Measurements from ENCODE around the gene TNFRSF6B.
"Not testable (repeated sequence)": the region's sequence is repeated elsewhere in the genome, so short reads cannot be mapped to it uniquely, and the experiment has no call there.

The TNFRSF6B gene

DNA sequence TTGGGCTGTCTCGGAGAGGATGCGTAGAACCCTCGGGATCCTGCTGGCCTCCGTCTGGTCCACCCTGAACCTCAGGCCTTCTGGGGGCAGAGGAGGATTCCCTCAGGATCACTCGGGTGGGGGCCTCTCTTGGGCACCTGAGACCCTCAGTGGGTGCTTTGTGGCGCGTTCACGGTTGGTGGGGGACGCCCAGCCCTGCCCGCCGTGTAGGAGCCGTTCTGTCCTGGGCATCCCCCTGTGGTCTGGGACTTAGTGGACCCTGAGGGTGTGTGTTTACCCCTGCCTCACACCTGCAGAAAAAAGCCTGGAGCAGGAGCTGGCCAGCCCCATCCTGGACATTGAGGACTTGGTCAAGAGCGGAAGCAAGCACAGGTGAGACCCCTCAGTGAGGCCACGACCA lies 30.7 kb upstream of the TNFRSF6B start:
- no peak overlapping the region for H3K4me3 Mint-ChIP-seq
- no peak for DNase-seq (ENCODE audit: low spot score in 2 of 2)
- ATAC-seq (replicated peaks; ENCODE audit: extremely low read depth, poor library complexity, severe bottlenecking): no peak
- no peaks in the 10 kb centered on the region for H3K27me3 Mint-ChIP-seq
- no peaks in the 10 kb centered on the region for H3K9me3 Mint-ChIP-seq
- no peak overlapping the region for H3K27ac Mint-ChIP-seq (ENCODE audit: low read depth)
- peaks cover 17% of the 10 kb centered on the region for H3K36me3 Mint-ChIP-seq (ENCODE audit: insufficient read depth)
- peaks cover 9% of the 10 kb centered on the region for H3K4me1 Mint-ChIP-seq

DNA sequence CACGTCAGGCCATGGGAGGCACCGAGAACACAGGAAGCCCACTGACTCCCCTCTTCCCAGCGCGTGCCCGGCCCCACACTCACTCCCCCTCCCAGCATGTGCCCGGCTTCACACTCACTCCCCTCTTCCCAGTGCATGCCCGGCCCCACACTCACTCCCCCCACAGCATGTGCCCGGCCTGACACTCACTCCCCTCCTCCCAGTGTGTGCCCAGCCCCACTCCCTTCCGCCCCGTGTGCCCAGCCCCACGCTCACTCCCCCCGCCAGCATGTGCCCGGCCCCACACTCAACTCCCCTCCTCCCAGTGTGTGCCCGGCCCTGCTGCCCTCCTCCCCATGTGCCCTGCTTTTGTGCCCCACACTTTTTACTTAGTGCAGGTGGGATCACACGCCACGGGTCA lies 28.6 kb upstream of the TNFRSF6B start:
- H3K27me3 Mint-ChIP-seq: no peaks in the 10 kb centered on the region
- H3K27ac Mint-ChIP-seq (ENCODE audit: low read depth): no peak overlapping the region
- no peak overlapping the region for H3K4me3 Mint-ChIP-seq
- peaks cover 4% of the 10 kb centered on the region for H3K4me1 Mint-ChIP-seq
- no peaks in the 10 kb centered on the region for H3K9me3 Mint-ChIP-seq
- peaks cover 14% of the 10 kb centered on the region for H3K36me3 Mint-ChIP-seq (ENCODE audit: insufficient read depth)
- DNase-seq (ENCODE audit: low spot score in 2 of 2) (no peak), ATAC-seq (replicated peaks; ENCODE audit: extremely low read depth, poor library complexity, severe bottlenecking) (no peak)

DNA sequence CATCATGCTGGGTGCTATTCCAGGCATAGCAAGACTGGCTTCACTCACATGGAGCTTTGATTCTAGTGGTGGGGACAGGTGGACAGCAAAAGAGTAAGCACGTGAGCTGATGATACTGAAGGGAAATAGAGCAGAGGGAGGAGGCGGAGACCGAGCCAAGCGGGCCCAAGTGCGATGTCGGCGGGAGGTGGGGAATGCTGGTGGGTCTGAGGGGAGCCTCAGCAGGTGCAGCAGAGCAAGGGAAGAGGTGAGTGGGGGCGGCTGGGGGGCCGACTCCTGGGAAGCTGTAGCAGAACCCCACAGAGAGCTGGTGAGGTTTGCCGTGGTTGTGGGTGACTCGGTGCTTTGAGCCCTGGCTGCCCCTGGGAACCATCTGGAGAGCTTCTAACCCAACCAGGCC lies 28.1 kb upstream of the TNFRSF6B start:
- Mint-ChIP-seq H3K4me3 (no peak overlapping the region), H3K27me3 (no peaks in the 10 kb centered on the region), H3K9me3 (no peaks in the 10 kb centered on the region), H3K27ac (ENCODE audit: low read depth) (no peak overlapping the region), H3K4me1 (peaks cover 4% of the 10 kb centered on the region), H3K36me3 (ENCODE audit: insufficient read depth) (peaks cover 14% of the 10 kb centered on the region)
- no peak for DNase-seq (ENCODE audit: low spot score in 2 of 2)
- ATAC-seq (replicated peaks; ENCODE audit: extremely low read depth, poor library complexity, severe bottlenecking): no peak

DNA sequence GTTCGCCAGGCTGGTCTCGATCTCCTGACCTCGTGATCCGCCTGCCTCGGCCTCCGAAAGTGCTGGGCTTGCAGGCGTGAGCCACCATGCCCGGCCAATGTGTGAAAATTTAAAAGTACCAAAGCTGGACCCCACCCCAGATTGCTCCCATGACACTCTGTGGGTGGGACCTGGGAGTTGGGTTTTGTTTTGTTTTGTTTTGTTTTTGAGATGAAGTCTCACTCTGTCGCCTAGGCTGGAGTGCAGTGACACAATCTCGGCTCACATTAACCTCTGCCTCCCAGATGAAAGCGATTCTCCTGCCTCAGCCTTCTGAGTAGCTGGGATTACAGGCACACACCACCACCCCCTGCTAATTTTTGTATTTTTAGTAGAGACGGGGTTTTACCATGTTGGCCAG lies 24.8 kb upstream of the TNFRSF6B start:
- not testable (repeated sequence) for H3K27me3 Mint-ChIP-seq; H3K9me3 Mint-ChIP-seq; ATAC-seq (replicated peaks; ENCODE audit: extremely low read depth, poor library complexity, severe bottlenecking); H3K4me3 Mint-ChIP-seq; H3K4me1 Mint-ChIP-seq; H3K27ac Mint-ChIP-seq (ENCODE audit: low read depth); DNase-seq (ENCODE audit: low spot score in 2 of 2)
- H3K36me3 Mint-ChIP-seq (ENCODE audit: insufficient read depth): peaks cover 14% of the 10 kb centered on the region

DNA sequence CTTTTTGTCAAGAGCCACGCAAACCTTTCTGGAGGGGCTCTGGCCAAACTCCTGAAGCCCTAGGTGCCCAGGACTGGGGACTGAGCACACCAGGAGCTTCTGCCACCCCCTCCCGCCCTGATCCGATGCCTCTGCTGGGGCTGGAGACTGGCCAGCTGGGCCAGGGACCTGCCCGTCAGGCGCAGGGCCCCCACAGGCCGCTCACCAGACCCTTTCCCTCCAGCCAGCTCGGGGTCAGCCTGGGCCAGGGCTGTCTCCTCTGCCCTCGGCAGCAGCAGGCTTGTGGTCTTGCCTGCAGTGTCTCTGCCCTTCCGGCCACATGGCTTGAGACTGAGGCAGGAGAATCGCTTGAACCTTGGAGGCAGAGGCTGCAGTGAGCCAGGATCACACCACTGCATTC lies 23.8 kb upstream of the TNFRSF6B start:
- no peak for DNase-seq (ENCODE audit: low spot score in 2 of 2)
- Mint-ChIP-seq H3K36me3 (ENCODE audit: insufficient read depth) (peaks cover 10% of the 10 kb centered on the region), H3K4me3 (no peak overlapping the region), H3K4me1 (no peaks in the 10 kb centered on the region), H3K9me3 (no peaks in the 10 kb centered on the region), H3K27ac (ENCODE audit: low read depth) (no peak overlapping the region), H3K27me3 (no peaks in the 10 kb centered on the region)
- no peak for ATAC-seq (replicated peaks; ENCODE audit: extremely low read depth, poor library complexity, severe bottlenecking)

DNA sequence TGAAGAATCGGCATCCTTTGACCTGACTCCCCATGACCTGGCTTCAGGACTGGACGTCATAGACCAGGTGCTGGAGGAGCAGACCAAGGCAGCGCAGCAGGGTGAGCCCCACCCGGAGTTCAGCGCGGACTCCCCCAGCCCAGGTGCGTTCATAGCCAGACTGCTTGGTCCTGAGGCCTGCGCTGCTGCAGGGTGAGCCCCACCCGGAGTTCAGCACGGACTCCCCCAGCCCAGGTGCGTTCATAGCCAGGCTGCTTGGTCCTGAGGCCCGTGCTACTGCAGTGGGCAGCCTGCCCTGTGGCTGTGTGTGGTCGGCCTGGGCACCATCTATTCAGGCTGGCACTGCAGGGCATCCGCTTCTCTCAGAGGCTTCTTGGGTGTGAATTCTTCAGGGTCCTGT lies 22.5 kb upstream of the TNFRSF6B start:
- H3K27ac Mint-ChIP-seq (ENCODE audit: low read depth): no peak overlapping the region
- DNase-seq (ENCODE audit: low spot score in 2 of 2): no peak
- no peaks in the 10 kb centered on the region for H3K27me3 Mint-ChIP-seq
- H3K4me3 Mint-ChIP-seq: no peak overlapping the region
- no peak for ATAC-seq (replicated peaks; ENCODE audit: extremely low read depth, poor library complexity, severe bottlenecking)
- peaks cover 5% of the 10 kb centered on the region for H3K36me3 Mint-ChIP-seq (ENCODE audit: insufficient read depth)
- no peaks in the 10 kb centered on the region for H3K9me3 Mint-ChIP-seq
- no peaks in the 10 kb centered on the region for H3K4me1 Mint-ChIP-seq

DNA sequence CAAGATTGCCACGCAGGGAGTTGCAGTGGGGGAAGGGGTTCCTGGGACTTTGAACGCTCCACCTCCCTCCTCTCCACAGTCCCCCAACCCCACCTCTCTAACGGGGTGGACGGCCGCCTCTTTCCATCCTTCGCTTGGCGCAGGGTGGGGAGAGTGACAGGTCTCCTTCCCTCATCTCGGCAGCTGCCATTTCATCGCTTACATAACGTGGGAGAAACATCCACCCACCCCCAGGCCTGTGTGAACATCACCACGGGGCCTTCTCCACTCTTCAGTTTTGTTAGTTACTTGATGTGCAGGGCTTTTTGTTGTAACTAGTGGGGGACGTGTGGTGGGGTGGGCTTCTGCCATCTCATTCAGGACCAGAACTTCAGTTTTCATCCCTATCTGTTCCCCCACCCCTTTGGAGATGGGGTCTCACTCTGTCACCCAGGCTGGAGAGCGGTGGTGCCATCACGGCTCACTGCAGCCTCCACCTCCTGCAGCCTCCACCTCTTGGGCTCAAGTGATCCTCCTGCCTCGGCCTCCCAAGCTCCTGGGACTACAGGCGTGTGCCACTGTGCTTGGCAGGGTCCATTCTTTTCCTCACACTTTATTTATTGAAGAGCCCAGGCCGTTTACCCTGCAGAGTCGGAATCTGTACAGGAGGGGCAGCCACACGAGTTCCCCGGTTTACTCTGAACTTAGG lies 20.6 kb upstream of the TNFRSF6B start:
- H3K27ac Mint-ChIP-seq (ENCODE audit: low read depth): no peak overlapping the region

DNA sequence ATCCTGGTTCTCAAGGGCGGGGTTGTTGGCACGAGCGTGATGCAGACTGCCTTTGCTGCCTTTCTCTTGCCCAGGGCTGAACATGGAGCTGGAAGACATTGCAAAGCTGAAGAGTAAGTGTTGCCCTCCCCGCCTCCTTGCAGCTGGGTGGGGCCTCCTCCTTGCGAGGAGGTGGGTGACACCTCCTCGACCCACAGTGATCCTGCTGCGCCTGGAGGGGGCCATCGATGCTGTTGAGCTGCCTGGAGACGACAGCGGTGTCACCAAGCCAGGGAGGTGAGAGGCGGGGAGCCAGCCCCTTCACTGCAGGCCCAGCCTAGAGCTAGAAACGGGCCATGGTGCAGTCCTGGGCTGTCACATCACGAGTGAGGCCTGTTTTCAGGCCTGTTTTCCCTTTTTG lies 18.4 kb upstream of the TNFRSF6B start:
- no peak for ATAC-seq (replicated peaks; ENCODE audit: extremely low read depth, poor library complexity, severe bottlenecking)
- peaks cover 1% of the 10 kb centered on the region for H3K36me3 Mint-ChIP-seq (ENCODE audit: insufficient read depth)
- H3K4me3 Mint-ChIP-seq: no peak overlapping the region
- no peak for DNase-seq (ENCODE audit: low spot score in 2 of 2)
- H3K9me3 Mint-ChIP-seq: no peaks in the 10 kb centered on the region
- no peaks in the 10 kb centered on the region for H3K27me3 Mint-ChIP-seq
- H3K4me1 Mint-ChIP-seq: no peaks in the 10 kb centered on the region
- no peak overlapping the region for H3K27ac Mint-ChIP-seq (ENCODE audit: low read depth)

More for the DNA sequence above, 20.6 kb upstream of the TNFRSF6B start:
- ATAC-seq (replicated peaks; ENCODE audit: extremely low read depth, poor library complexity, severe bottlenecking) (no peak), DNase-seq (ENCODE audit: low spot score in 2 of 2) (no peak)
- H3K27me3 Mint-ChIP-seq: no peaks in the 10 kb centered on the region
- no peak overlapping the region for H3K4me3 Mint-ChIP-seq
- H3K36me3 Mint-ChIP-seq (ENCODE audit: insufficient read depth): peaks cover 1% of the 10 kb centered on the region
- H3K9me3 Mint-ChIP-seq: no peaks in the 10 kb centered on the region
- no peaks in the 10 kb centered on the region for H3K4me1 Mint-ChIP-seq

DNA sequence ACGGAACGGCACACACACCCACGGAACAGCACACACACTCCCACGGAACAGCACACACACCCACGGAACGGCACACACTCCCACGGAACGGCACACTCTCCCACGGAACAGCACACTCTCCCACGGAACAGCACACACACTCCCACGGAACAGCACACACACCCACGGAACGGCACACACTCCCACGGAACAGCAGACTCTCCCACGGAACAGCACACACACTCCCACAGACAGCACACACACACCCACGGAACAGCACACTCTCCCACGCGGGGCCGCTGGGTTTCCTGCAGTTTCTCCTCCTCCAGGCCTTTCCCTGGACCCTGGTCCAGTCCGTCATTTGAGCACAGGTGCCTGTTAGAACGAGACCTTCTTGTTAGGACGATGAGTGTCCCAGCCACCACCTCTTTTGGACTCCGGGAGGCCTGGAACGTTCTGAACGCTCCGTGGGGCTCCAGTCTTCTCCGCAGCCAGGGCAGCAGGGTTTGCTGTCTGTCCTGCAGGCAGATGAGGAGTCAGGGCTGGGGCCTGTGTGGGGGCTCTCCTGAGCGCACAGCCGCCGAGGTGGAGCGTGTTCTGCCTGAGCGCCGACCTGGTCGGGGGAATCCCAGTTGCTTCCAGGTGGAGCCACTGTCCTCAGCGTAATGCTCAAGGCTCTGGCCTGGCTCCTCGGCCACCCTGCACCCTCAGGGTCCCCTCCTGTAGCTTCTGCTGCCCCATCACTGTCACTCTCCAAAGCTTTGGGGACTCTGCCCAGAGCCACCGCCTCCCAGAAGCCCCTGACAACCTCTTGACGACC lies 17.6 kb upstream of the TNFRSF6B start:
- Mint-ChIP-seq H3K4me1 (no peaks in the 10 kb centered on the region), H3K27ac (ENCODE audit: low read depth) (no peak overlapping the region), H3K4me3 (no peak overlapping the region), H3K9me3 (no peaks in the 10 kb centered on the region), H3K27me3 (no peaks in the 10 kb centered on the region), H3K36me3 (ENCODE audit: insufficient read depth) (peaks cover 1% of the 10 kb centered on the region)
- DNase-seq (ENCODE audit: low spot score in 2 of 2) (no peak), ATAC-seq (replicated peaks; ENCODE audit: extremely low read depth, poor library complexity, severe bottlenecking) (no peak)

DNA sequence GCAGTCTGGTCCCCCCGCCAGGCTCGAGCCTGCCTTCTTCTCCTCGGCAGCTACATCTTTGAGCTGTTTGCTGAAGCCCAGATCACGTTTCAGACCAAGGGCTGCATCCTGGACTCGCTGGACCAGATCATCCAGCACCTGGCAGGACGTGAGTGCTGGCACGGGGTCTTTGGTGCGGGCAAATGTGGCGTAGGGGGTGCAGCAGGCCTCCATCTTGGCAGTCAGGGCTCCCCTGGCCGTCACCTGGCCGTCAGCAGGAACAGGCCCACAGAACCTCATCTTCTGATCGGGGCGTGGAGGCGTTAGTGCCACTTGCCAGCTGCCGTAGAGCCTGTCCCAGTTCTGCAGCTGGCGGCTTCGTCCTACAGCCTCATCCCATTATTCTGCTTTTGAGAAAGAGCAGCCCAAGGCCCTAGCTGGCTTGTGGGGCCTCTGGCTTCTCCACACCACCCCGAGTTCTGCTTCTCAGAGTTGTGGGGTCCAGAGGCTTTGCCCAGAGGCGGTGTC lies 16.6 kb upstream of the TNFRSF6B start:
- Mint-ChIP-seq H3K27me3 (no peaks in the 10 kb centered on the region), H3K9me3 (no peaks in the 10 kb centered on the region)
- DNase-seq (ENCODE audit: low spot score in 2 of 2): no peak

DNA sequence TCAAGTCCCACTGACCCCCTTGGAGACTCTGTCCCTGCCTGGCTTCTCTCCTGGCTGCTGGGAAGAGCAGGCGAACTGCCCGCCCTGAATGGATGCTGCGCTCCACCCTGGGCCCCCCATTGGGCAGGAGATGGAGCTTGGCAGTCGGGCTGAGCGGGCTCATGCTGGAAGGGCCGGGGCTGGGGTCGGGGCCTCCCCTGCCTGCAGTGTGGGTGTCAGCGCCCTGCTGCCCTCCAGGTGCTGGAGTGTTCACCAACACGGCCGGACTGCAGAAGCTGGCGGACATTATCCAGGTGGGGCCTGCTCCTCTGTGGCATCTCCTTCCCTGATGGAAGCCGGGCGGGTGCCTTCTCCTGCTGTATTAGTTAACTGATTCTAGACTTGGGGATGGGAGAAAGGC lies 16.0 kb upstream of the TNFRSF6B start:
- H3K9me3 Mint-ChIP-seq: no peaks in the 10 kb centered on the region
- no peak for ATAC-seq (replicated peaks; ENCODE audit: extremely low read depth, poor library complexity, severe bottlenecking)
- H3K36me3 Mint-ChIP-seq (ENCODE audit: insufficient read depth): peaks cover 1% of the 10 kb centered on the region

More for the DNA sequence above, 16.6 kb upstream of the TNFRSF6B start:
- Mint-ChIP-seq H3K4me1 (no peaks in the 10 kb centered on the region), H3K36me3 (ENCODE audit: insufficient read depth) (peaks cover 1% of the 10 kb centered on the region), H3K27ac (ENCODE audit: low read depth) (no peak overlapping the region), H3K4me3 (no peak overlapping the region)
- ATAC-seq (replicated peaks; ENCODE audit: extremely low read depth, poor library complexity, severe bottlenecking): no peak

DNA sequence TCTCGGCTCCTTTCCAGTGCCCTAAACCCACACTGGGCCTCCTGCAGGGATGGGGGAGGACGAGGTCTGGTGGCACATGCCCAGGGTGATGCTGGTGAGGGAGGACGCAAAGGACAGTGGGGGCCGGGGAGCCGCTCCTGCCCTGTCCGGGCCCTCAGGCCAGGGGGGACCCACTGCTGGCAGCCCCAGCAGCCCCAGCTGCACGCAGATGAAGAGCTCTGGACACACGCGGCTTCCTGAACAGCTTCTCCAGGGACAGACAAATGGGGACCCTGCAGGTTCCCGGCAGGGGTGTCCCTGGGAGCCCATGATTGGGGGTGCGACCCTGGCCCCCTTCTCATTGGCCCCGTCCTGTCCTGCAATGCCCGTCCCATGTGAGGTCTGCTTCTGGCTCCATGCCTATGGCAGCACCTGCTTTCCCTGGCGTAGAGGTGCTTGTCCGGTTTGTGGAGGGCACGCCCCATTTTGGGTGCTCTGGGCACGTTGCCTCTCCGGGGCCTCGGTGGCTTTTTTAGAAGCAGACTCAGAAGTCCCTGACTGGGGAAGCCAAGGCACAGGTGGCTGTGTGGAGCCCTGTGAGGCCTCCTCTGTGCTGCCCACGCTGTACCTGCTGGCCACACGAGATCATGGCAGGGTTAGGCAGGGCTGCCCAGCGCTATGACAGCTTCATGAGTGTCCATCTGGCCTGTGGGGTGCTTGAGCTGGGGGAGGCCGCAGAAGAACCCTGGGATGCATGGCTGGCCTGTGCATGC lies 15.4 kb upstream of the TNFRSF6B start:
- ATAC-seq (replicated peaks; ENCODE audit: extremely low read depth, poor library complexity, severe bottlenecking) (no peak), DNase-seq (ENCODE audit: low spot score in 2 of 2) (no peak)
- Mint-ChIP-seq H3K27me3 (no peaks in the 10 kb centered on the region), H3K27ac (ENCODE audit: low read depth) (no peak overlapping the region), H3K4me1 (no peaks in the 10 kb centered on the region), H3K4me3 (no peak overlapping the region), H3K9me3 (no peaks in the 10 kb centered on the region), H3K36me3 (ENCODE audit: insufficient read depth) (peaks cover under 1% of the 10 kb centered on the region)

More for the DNA sequence above, 16.0 kb upstream of the TNFRSF6B start:
- H3K4me1 Mint-ChIP-seq: no peaks in the 10 kb centered on the region
- H3K27ac Mint-ChIP-seq (ENCODE audit: low read depth): no peak overlapping the region
- no peak for DNase-seq (ENCODE audit: low spot score in 2 of 2)
- H3K27me3 Mint-ChIP-seq: no peaks in the 10 kb centered on the region
- no peak overlapping the region for H3K4me3 Mint-ChIP-seq

Data from central memory CD8-positive, alpha-beta T cell (primary cell).